DMS 273 (cell line): ENCODE data around the gene PGAM1.
"Not testable (repeated sequence)": the region's sequence is repeated elsewhere in the genome, so short reads cannot be mapped to it uniquely, and the experiment has no call there.

Experiments used
- DNase-seq: peaks from one replicate; lab custom pipeline; 2025; ENCODE audit not compliant: unreplicated experiment; lab: John Stamatoyannopoulos, UW

Gene PGAM1

DNA sequence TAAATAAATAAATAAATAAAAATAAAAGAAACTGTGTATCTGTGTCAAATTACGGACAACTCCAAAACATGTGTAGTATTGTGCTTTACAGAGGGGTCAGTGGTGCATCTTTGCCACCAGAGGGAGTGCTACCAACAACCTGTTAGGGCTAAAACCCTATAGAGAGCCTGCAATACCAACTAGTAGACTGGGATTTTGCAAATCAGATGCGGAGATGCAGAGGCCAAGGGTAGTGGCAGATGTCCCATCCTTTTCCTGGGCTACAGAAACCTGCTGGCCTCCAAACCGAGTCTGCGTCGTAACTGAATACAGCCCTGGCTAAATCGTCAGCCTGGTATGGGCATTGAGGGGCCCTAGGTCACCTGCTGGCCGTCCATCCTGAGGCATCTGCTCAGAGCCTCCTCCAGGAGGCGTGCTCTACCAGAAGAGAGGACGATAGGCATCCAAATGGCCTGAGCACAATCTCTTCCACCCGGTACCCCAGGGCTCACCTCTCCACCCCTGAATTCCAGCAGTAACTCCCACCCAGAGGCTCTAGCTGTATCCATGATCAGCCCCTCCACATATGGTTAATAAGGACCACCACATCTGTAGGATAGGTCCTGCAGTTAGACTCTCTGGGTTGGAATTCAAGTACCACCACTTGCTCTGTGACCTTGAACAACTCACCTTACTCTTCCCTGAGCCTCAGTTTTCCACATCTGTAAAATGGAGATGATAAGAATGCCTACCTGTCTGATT is 18.6 kb upstream of the PGAM1 start:
- DNase-seq = peak; percentile 90

DNA sequence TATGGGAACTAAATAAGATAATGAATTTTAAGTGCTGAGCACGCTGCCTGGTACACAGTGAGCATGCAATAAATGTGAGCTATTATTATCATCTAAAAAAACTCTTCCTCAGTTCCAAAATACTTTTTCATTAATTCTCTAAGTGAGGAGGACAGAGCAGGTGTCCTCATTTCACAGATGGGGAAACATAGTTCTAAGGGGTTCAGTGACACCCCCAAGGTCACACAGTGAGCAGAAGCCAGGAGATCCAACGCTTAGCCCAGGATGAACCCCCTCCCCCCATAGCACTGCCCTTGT is 18.1 kb upstream of the PGAM1 start:
- no peak for DNase-seq

DNA sequence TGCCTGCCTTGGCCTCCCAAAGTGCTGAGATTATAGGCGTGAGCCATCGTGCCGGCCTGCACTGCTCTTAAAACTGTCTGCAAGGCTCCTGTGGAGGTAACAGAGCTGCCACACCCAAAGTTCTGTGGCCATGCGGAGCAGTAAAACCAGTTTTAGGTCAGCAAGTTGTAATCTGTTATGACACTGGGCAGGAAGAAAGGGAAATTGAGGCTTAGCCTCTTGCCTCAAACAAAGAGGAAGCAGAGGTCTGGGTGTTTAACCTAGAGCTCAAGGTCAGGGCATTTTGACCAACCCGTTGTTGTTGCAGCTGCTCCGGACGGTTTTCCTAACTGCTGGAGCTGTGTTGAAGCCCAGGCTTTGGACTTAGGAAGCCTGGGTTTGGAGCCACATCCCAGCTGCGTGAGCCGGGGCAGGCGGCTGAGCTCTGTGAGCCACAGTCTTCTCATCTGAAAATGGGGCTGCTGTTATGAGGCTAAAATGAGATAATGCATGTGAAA is 17.4 kb upstream of the PGAM1 start:
- DNase-seq = no peak

DNA sequence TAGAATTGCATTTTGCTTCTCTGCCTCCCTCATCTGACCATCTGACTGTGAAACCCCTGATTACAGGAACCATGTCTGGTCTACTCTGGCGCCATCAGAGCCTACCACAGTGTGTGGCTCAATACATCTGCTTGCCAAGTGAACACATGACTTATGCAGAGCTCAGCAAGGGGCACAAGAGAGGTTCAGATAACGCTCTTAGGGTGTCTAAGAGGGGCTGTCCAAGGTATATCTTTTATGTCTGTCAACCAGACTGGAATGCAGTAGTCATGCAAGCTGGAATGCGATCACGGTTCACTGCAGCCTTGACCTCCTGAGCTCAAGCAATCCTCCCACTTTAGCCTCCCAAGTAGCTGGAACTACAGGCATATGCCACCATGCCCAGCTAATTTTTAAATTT is 14.6 kb upstream of the PGAM1 start:
- DNase-seq = no peak

DNA sequence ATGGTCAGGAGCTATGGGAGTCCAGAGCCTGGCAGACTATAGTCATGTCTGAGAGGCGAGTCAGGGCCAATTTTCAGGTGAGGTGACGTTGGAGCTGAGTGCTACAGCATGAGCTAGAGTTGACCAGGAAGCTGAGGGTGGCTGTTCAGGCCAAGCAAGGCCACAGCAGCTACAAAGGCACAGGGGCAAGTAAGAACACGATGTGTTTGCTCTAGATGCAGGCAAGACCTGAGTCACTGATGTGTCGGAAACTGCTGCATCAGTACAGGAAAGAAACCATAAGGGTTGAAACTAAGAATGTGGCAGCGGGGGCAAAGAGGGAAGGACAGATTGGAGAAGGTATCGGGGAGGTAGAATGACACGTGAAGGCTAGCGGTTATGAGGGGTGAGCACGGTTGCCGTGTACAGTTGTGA is 13.1 kb upstream of the PGAM1 start:
- DNase-seq = peak; percentile 19

DNA sequence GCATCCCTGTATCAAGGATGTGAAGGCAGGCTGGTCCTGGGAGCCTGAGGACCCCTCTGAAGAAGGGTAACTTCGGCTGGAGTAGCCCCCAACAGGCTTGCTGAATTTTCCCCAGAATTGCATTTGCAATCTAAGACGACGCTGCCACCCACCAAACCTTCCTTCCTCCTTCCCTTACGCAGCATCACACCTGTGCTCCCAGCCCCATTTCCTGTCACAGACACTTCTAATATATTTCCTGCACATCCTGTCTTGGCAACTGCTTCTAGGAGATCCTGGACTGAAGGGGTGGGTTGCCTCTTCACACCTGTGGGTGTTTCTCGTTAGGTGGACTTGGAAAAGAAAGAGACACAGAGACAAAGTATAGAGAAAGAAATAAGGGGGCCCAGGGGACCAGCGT is 9.4 kb upstream of the PGAM1 start:
- DNase-seq = no peak

DNA sequence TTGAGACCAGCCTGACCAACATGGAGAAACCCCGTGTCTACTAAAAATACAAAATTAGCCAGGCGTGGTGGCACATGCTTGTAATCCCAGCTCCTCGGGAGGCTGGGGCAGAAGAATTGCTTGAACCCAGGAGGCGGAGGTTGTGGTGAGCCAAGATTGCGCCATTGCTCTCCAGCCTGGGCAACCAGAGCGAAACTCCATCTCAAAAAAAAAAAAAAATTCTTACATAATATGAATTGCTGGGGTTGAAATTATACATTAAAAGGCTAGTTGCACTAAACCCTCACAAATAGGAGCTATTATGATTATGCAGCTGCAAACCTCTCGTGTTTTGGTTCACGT is 2.3 kb upstream of the PGAM1 start:
- not testable (repeated sequence) for DNase-seq

- peak; percentile 25 for DNase-seq
These were observed 982 bp downstream of the PGAM1 start for GRCh38 chr10:97426776-97427570.

- DNase-seq = peak; percentile 47
These were observed 1.7 kb downstream of the PGAM1 start for GRCh38 chr10:97427571-97428179.

DNA sequence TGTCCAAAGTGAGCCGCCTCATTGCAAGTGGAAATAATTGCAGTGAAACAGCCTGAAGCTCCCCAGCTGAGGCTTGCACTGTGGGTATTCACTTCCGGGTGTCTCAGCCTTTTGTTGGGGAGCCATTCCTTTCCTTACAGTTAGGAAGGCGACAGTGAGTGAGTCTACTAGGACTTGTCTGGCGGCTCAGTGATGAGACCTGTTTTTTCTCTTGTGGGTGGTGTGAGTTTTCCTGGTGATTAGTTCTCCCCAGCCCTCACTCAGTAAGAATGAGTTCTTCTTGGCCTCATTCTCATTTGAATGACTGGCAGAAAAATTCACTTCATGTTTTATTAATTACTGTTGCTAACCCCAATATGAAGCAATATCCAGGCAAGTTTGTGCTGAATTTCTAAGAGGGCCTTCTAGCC is 2.6 kb downstream of the PGAM1 start:
- no peak for DNase-seq

GRCh38 chr10:97434055-97434454 is 8.1 kb downstream of the PGAM1 start:
- peak; percentile 75 for DNase-seq

DNA sequence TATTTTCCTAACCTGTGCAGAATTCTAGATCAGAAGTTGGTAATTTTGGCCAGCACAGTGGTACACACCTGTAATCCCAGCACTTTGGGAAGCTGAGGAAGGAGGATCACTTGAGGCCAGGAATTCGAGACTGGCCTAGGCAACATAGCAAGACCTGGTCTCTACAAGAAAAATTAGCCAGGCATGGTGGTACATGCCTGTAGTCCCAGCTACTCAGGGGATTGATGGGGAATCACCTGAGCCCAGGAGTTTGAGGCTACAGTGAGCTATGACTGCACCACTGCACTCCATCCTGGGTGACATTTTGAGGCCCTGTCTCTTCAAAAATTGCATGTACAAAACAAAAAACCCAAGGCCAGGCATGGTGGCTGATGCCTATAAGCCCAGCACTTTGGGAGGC is 8.6 kb downstream of the PGAM1 start:
- DNase-seq = no peak

DNA sequence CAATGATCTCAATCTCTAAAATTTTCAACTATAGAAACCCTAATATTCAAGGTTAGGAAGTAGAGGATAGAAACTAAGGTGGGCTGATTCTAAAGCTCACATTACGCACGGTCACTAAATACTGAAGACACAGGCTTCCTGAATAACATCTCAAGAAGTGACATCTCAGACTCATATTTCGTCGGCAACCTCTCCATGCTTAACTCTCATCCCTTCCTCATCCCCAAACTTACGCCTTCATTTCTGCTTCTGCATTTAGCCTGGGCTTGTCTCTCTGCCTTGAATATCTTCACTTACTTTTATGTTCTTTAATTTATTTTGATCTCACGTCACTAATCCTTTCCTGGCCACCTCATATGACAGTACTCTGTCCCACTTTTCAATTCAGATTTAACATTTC is 9.2 kb downstream of the PGAM1 start:
- no peak for DNase-seq

DNA sequence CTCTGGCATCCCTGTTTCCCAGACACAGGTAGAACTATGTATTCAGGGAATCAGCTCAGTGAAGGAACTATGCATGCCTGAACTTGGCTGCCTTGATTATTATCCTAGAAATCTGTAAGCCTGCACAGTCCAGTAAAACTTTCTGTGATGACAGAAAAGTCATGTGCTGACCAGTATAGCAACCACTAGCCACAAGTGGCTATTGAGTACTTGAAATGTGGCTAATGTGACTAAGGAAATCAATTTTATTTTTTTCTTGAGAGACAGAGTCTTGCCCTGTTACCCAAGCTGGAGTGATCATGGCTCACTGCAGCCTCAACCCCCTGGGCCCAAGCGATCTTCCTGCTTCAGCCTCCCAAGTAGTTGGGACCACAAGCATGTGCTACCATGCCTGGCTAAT is 16.3 kb downstream of the PGAM1 start:
- no peak for DNase-seq

DNA sequence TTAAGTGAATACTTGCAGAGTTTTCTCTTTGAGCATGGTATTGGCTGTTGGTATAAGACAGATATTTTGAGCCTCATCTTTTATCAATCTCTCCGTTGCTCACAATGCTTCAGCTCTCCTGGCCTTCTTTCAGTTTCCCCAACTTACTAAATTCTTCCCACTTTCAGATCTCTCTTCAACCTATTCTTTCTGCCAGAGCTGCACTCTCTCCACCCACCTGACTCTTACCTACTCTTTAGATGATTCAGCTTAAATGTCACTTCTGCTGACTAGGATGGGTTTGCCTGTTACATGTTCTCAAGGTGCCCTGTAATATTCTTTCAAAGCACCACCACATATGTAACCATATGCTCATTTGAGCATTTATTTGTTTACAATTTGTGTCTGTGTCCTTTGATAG is 18.2 kb downstream of the PGAM1 start:
- no peak for DNase-seq

DNA sequence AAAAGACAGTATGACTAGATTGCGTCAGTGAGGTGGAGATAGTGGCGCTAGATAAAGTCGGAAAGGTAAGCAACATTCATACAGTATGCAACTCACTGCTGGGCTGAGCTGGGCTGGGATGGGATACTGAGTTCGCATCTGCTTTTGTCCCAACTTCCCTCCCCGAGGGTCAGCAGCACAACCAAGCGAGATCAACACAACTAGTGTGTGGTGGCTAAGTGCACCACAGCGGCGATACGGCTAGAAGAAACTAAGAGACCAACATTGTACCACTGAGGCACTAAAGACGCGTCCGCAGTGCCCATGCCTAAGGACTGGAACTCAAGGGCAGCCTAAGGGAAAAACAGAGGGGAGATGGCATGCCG is 19.3 kb downstream of the PGAM1 start:
- DNase-seq = no peak

- DNase-seq = peak; percentile 97
These were observed 20.0 kb downstream of the PGAM1 start, which contains the start of the genes EXOSC1 and ZDHHC16 for GRCh38 chr10:97445722-97446639. TSS of gene EXOSC1 (minus strand) at chr10:97446006. CDS start at chr10:97445985, 21 bp downstream. TSS of gene ZDHHC16 (plus strand) at chr10:97446175. CDS start at chr10:97451676, 5,501 bp downstream.

- no peak for DNase-seq
These were observed 24.8 kb downstream of the PGAM1 start for GRCh38 chr10:97450828-97451227.

DNA sequence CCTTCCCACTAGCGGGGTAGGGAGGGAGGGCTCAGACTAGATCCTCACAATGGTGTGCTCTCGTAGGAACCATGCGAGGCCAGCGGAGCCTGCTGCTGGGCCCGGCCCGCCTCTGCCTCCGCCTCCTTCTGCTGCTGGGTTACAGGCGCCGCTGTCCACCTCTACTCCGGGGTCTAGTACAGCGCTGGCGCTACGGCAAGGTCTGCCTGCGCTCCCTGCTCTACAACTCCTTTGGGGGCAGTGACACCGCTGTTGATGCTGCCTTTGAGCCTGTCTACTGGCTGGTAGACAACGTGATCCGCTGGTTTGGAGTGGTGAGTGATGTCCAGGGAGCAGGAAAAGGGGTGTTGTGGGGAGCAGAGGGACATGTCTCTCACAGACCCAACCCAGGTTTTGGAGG is 25.6 kb downstream of the PGAM1 start:
- no peak for DNase-seq

DNA sequence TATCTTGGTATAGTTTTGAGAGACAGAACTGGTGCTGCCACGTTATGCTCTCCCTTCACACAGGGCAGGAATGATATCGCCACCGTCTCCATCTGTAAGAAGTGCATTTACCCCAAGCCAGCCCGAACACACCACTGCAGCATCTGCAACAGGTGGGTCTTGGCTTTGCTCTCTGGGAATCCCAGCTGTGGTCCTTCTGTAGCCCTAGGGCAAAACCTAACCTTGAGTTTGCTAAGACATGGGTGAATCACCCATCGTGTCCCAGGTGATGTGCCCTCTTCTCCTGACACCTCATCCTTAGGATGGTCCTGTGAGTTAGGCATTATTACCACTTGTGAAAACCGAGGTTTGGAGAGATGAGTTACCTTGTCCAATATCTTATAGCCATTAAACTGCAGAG is 26.4 kb downstream of the PGAM1 start:
- DNase-seq = no peak
